ENCODE results near the gene TGFBR3.

TGFBR3 gene

DNA sequence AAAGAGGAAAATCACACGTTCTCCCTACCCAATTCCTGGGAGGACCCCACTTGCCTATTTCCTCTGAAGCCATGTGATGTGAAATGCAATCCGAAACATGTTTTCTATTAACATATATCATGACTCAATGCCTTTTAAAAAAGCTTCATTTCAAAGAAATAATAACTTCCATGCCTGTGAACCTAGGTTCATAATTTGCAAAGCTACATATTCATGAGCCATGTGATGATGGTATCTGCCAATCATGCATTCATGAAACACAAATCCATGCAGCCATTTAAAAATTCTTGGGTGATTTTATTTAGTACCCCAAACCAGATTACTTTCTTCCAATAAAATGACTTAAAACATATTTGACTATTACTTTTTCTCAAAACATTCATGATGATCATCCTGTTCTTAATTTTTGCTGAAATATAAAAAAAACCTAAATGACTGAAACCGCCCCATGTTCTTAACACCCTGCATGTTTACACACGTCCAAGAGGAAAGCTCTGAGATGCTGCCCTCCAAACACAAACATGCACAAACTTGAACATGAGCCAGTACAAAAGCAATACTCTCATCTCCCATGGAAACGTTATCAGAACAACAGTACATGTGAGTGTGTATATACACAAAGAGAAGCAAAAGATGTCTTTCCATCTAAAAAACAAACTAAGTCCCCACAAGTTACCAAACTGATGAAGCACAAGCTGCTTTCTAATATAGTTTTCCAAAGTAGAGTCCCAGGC is 140.1 kb downstream of the TGFBR3 start:
- TF ChIP-seq, protein P1, sequence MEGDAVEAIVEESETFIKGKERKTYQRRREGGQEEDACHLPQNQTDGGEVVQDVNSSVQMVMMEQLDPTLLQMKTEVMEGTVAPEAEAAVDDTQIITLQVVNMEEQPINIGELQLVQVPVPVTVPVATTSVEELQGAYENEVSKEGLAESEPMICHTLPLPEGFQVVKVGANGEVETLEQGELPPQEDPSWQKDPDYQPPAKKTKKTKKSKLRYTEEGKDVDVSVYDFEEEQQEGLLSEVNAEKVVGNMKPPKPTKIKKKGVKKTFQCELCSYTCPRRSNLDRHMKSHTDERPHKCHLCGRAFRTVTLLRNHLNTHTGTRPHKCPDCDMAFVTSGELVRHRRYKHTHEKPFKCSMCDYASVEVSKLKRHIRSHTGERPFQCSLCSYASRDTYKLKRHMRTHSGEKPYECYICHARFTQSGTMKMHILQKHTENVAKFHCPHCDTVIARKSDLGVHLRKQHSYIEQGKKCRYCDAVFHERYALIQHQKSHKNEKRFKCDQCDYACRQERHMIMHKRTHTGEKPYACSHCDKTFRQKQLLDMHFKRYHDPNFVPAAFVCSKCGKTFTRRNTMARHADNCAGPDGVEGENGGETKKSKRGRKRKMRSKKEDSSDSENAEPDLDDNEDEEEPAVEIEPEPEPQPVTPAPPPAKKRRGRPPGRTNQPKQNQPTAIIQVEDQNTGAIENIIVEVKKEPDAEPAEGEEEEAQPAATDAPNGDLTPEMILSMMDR (IDR thresholded peaks at IDR 0.05; ENCODE audit: low read depth, low read length, missing control alignments) = no peak
- no peak for DNase-seq (ENCODE audit: extremely low read depth, low read depth)
- no peak overlapping the region for H3K4me3 ChIP-seq (replicated peaks; ENCODE audit: low read depth, low read length)

DNA sequence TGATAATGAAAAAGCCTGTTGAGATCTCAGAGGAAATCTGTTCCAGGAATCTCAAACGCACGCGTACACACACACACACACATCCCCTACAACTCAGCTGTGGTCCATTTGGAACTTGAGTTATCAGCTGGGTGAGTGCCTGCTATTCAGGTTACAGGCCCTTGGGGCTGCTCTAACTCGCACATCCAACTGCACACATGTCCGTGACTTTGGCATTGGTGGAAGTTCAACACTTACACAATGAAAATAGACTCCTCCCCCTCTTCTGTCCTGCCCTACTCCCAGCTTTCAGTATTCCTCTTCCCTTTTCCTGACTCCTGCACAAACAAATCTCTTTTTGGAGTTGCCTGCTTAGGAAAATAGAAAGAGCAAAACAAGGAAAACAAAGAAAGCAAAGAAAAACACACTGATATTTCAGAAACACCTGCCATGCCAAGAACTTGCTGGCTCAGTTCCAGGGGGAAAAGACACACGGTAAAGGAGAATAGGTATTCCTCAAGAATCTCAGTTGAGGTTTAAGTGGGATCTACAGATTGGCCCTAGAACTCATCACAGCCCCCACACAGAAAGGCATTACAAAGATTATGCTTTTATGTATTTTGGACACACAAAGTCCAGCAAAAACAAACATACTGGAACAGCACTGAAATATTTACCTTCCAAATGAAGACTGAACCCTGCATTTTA is 140.9 kb downstream of the TGFBR3 start:
- TF ChIP-seq, protein P1 (IDR thresholded peaks at IDR 0.05; ENCODE audit: low read depth, low read length, missing control alignments) = no peak
- H3K4me3 ChIP-seq (replicated peaks; ENCODE audit: low read depth, low read length) = no peak overlapping the region
- peak; percentile 51 for DNase-seq (ENCODE audit: extremely low read depth, low read depth)

DNA sequence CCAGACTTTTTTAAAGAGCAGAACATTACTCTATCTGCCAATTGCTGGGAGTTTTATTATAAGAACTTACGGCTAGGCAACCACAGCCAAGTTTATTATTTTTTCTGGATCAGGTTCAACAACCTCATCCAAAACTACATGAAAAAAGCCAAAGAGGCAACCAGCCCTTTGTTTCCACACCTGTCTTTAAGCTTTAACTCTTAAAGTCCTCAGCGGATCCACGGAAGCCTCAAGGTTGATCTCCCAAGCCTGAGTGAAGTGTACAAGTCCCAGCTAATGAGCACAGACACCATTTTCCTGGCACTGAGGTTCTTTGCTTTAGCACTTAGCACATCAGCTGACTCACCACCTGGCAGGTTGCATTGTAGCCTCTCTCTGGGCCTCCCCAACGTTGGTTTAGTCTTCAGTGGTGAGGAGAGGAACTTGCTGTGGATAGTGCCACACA is 143.1 kb downstream of the TGFBR3 start:
- TF ChIP-seq, protein P1 (IDR thresholded peaks at IDR 0.05; ENCODE audit: low read depth, low read length, missing control alignments) = no peak
- H3K4me3 ChIP-seq (replicated peaks; ENCODE audit: low read depth, low read length) = no peak overlapping the region
- DNase-seq (ENCODE audit: extremely low read depth, low read depth) = no peak

DNA sequence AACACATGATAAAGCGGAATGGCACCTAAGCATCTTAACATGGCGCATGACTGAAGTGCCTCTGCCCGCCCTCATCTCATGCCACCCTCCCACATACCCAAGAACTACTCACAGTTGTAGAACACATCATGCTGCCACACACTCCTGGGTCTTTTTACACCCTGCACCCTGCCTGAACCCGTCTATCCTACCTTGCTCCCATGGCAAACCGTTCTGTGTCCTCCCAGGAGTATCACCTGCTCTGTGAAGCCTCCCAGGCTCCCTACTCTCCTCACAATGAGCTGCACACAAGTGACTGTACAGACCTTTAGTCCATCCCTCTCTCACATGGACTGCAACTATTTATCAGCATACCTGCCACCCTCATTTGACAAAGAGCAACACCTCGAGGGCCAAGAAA is 144.0 kb downstream of the TGFBR3 start:
- DNase-seq (ENCODE audit: extremely low read depth, low read depth) = no peak
- TF ChIP-seq, protein P1 (IDR thresholded peaks at IDR 0.05; ENCODE audit: low read depth, low read length, missing control alignments) = no peak
- no peak overlapping the region for H3K4me3 ChIP-seq (replicated peaks; ENCODE audit: low read depth, low read length)

DNA sequence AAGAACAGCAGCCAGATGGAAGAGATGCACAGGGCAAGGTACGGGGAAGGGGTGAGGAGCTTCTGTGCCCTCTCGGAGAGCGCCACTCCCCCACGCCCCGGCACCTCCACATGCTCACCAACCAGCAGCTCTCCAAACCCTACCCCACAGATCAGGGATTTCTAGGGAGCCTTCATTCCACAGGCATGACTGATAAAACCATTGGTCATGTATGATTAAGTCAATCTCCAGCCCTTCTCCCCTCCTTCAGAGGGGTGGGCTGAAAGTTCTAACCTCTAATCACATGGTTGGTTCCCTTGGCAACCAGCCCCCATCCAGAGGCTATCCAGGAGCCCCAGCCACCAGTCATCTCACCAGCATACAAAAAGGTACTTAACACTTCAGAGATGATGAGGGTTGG is 144.7 kb downstream of the TGFBR3 start:
- H3K4me3 ChIP-seq (replicated peaks; ENCODE audit: low read depth, low read length) = no peak overlapping the region
- no peak for DNase-seq (ENCODE audit: extremely low read depth, low read depth)
- TF ChIP-seq, protein P1 (IDR thresholded peaks at IDR 0.05; ENCODE audit: low read depth, low read length, missing control alignments) = no peak

DNA sequence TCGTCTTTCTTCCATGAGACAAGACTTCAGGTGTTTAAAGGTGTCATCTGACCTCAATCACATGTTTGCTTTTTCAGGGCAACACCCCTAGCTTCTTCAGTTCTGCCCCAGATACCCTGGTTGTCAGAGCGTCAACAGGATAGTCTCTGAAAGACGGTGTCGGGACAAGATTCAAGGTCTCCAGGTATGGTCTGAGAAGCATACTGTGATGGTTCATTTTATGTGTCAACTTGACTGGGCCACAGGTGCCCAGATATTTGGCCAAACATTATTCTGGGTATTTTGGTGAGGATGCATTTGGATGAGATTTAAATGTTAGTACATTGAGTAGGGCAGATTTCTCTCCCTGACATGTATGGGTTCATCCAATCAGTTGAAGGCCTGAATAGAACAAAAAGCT is 148.3 kb downstream of the TGFBR3 start:
- TF ChIP-seq, protein P1 (IDR thresholded peaks at IDR 0.05; ENCODE audit: low read depth, low read length, missing control alignments) = no peak
- no peak for DNase-seq (ENCODE audit: extremely low read depth, low read depth)
- H3K4me3 ChIP-seq (replicated peaks; ENCODE audit: low read depth, low read length) = no peak overlapping the region
